ENCODE measurements around the gene IRF7. TPM values are rescaled to one million over a fixed set of nuclear protein-coding genes. Genes with fewer than 3 reads are reported as not detected.

Gene IRF7
- total RNA-seq, 1 donor from 2014 or later: 12.6 TPM

- peaks cover 17% of the 10 kb centered on the region for H3K27me3 Mint-ChIP-seq
- peaks cover 6% of the 10 kb centered on the region for H3K36me3 Mint-ChIP-seq (ENCODE audit: insufficient read depth)
- no peak overlapping the region for H3K4me3 Mint-ChIP-seq (ENCODE audit: low read depth)
- H3K27ac Mint-ChIP-seq: no peak overlapping the region
- DNase-seq (ENCODE audit: low spot score, unreplicated experiment): no peak
- H3K9me3 Mint-ChIP-seq (ENCODE audit: low read depth): no peaks in the 10 kb centered on the region
- no peaks in the 10 kb centered on the region for H3K4me1 Mint-ChIP-seq (ENCODE audit: low read depth)
- TF ChIP-seq, protein P1, sequence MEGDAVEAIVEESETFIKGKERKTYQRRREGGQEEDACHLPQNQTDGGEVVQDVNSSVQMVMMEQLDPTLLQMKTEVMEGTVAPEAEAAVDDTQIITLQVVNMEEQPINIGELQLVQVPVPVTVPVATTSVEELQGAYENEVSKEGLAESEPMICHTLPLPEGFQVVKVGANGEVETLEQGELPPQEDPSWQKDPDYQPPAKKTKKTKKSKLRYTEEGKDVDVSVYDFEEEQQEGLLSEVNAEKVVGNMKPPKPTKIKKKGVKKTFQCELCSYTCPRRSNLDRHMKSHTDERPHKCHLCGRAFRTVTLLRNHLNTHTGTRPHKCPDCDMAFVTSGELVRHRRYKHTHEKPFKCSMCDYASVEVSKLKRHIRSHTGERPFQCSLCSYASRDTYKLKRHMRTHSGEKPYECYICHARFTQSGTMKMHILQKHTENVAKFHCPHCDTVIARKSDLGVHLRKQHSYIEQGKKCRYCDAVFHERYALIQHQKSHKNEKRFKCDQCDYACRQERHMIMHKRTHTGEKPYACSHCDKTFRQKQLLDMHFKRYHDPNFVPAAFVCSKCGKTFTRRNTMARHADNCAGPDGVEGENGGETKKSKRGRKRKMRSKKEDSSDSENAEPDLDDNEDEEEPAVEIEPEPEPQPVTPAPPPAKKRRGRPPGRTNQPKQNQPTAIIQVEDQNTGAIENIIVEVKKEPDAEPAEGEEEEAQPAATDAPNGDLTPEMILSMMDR (IDR thresholded peaks at IDR 0.05; ENCODE audit: unreplicated experiment): no peak
These were observed 8.4 kb upstream of the IRF7 start for GRCh38 chr11:623999-624704.

GRCh38 chr11:623349-623869, 7.7 kb upstream of the IRF7 start:
- H3K36me3 Mint-ChIP-seq (ENCODE audit: insufficient read depth): peaks cover 4% of the 10 kb centered on the region
- H3K4me3 Mint-ChIP-seq (ENCODE audit: low read depth): no peak overlapping the region
- H3K27ac Mint-ChIP-seq: no peak overlapping the region
- no peaks in the 10 kb centered on the region for H3K4me1 Mint-ChIP-seq (ENCODE audit: low read depth)
- no peaks in the 10 kb centered on the region for H3K9me3 Mint-ChIP-seq (ENCODE audit: low read depth)
- peaks cover 10% of the 10 kb centered on the region for H3K27me3 Mint-ChIP-seq
- no peak for DNase-seq (ENCODE audit: low spot score, unreplicated experiment)
- TF ChIP-seq, protein P1 (IDR thresholded peaks at IDR 0.05; ENCODE audit: unreplicated experiment): no peak

- no peak for DNase-seq (ENCODE audit: low spot score, unreplicated experiment)
- no peaks in the 10 kb centered on the region for H3K27me3 Mint-ChIP-seq
- no peak overlapping the region for H3K4me3 Mint-ChIP-seq (ENCODE audit: low read depth)
- H3K27ac Mint-ChIP-seq: no peak overlapping the region
- H3K9me3 Mint-ChIP-seq (ENCODE audit: low read depth): no peaks in the 10 kb centered on the region
- no peaks in the 10 kb centered on the region for H3K36me3 Mint-ChIP-seq (ENCODE audit: insufficient read depth)
- TF ChIP-seq, protein P1 (IDR thresholded peaks at IDR 0.05; ENCODE audit: unreplicated experiment): no peak
- H3K4me1 Mint-ChIP-seq (ENCODE audit: low read depth): no peaks in the 10 kb centered on the region
These were observed 6.1 kb upstream of the IRF7 start for GRCh38 chr11:621838-622237.

DNA sequence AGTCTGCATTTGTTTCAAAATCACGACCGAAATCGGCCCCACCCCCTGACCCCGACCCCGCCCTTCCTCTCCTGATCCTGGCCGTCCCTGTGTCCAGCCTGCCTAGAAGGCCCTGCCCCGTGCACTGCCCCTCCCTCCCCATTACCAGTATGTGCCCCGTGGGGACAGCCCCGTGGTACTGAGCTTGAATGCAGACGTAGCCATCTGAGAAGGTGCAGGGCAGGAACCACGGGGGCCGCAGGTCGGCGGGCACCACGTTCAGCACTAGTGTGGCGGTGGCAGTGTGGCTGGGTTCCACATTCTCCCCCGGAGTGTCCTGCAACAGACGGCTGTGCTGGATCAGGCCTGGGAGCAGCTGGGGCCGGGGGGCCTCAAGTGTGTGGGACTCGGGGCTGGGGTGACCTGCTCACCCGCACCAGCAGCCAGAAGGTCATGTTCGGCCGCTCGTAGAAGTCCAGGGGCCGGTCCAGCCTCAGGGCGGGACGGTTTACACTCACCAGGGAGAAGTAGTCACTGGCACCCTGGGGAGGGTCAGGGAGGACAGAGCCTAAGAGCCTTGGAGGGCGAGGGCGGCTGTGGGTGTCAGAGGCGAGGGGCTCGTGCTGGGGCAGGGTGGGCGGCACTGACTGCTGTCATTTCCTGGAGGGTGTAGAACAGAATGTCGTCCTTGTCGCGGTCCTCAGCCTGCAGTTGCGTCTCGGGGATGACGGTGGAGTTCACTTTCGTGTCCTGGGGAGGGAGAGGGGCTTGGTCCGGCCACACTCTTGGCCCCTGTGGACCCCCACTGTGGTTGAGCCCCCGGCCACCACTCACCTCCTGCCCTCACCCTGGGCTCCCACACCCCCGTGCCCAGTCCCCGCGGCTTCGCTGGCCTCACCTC, 5.4 kb upstream of the IRF7 start:
- TF ChIP-seq, protein P1 (IDR thresholded peaks at IDR 0.05; ENCODE audit: unreplicated experiment): no peak
- Mint-ChIP-seq H3K27me3 (no peaks in the 10 kb centered on the region), H3K27ac (no peak overlapping the region), H3K9me3 (ENCODE audit: low read depth) (no peaks in the 10 kb centered on the region), H3K36me3 (ENCODE audit: insufficient read depth) (no peaks in the 10 kb centered on the region), H3K4me1 (ENCODE audit: low read depth) (no peaks in the 10 kb centered on the region), H3K4me3 (ENCODE audit: low read depth) (no peak overlapping the region)
- no peak for DNase-seq (ENCODE audit: low spot score, unreplicated experiment)

DNA sequence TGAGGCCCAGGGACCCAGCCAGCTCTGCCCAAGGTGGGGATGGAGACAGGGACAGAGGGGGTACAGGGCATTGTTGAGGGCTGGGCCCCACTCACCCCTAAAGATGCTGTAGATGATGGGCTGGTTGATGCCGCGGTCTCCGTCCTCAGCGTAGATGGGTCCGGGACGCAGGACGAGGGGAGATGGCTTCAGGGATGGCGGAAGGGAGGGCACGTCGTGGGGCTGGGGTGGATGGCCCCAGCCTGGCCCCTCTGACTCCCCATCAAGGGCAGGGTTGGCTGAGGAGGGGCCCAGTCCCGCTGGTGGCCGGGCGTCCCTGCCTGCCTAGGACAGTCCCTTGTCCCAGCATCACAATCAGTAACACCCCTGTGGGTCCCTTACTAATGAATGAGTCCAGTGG, 4.5 kb upstream of the IRF7 start:
- Mint-ChIP-seq H3K4me1 (ENCODE audit: low read depth) (peaks cover 2% of the 10 kb centered on the region), H3K27ac (no peak overlapping the region), H3K9me3 (ENCODE audit: low read depth) (no peaks in the 10 kb centered on the region), H3K27me3 (no peaks in the 10 kb centered on the region), H3K36me3 (ENCODE audit: insufficient read depth) (no peaks in the 10 kb centered on the region), H3K4me3 (ENCODE audit: low read depth) (no peak overlapping the region)
- TF ChIP-seq, protein P1 (IDR thresholded peaks at IDR 0.05; ENCODE audit: unreplicated experiment): no peak
- no peak for DNase-seq (ENCODE audit: low spot score, unreplicated experiment)

All from progenitor cell of endocrine pancreas (in vitro differentiated cells).